ENCODE data around the gene TMEM121. TPM values are rescaled to one million over a fixed set of nuclear protein-coding genes. Genes with fewer than 3 reads are reported as not detected.
"Not testable (repeated sequence)": the region's sequence is repeated elsewhere in the genome, so short reads cannot be mapped to it uniquely, and the experiment has no call there.

Gene TMEM121
- total and polyA plus RNA-seq, 2 donors, result 2.1 to 2.8 TPM

DNA sequence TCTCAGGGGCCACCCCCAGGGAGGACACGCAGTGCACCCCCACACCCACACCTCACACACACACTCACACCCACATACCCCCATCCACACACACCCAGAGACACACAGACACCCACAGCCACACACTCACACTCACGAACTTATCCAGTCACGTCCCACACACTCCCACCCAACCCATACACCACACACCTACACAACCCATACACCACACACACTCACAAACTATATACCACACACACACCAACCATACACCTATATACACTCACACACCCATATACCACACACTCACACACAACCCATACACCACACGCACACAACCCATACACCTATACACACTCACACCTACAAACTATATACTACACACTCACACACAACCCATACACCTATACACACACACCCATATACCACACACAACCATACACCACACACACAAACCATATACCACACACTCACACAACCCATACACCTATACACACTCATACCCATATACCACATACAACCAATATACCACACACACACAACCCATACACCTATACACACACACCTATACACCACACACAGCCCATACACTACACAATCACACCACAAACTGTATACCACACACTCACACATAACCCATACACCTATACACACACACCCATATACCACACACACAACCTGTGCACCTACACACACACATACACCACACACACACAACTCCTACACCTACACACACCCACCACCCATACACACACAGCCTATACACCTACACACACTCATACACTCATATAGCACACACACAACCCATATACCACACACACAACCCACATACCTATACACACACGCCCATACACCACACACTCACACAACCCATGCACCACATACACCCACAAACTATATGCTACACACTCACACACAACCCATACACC is 42.7 kb downstream of the TMEM121 start:
- DNase-seq (ENCODE audit: low read depth in 6 of 9, low spot score in 9 of 9), result no peak
- Histone ChIP-seq H3K9me3 (ENCODE audit: control insufficient read depth in 2 of 2, insufficient read depth in 1 of 2, low read length in 1 of 2) (no peaks in the 10 kb centered on the region), H3K27me3 (ENCODE audit: control insufficient read depth in 2 of 2, insufficient read depth in 1 of 2, low read length in 1 of 2) (no peaks in the 10 kb centered on the region), H3K36me3 (ENCODE audit: control insufficient read depth in 2 of 2, insufficient read depth in 2 of 2, low read length in 1 of 2) (no peaks in the 10 kb centered on the region), H3K27ac (ENCODE audit: low read depth in 1 of 2, low read length in 1 of 2) (peak overlapping the region in 1 of 2 donors; percentile 43), H3K4me1 (ENCODE audit: control insufficient read depth in 2 of 2, insufficient read depth in 2 of 2, low read length in 2 of 2) (no peaks in the 10 kb centered on the region), H3K4me3 (ENCODE audit: low read length in 2 of 2) (no peak overlapping the region)
- 91% methylated on average over 5 of the region's 5 CpGs for WGBS

DNA sequence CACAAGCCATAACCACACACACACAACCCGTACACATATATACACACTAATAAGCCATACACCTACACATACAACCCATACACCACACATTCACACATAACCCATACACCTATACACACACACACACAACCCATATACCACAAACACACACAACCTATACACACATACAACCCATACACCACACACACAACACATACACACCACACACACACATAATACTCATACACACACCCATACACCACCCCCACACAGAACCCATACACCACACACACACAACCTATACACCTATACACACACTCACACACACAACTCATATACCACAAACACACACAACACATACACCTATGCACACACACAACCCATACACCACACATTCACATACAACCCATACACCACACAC is 44.1 kb downstream of the TMEM121 start:
- Histone ChIP-seq H3K27ac (ENCODE audit: low read depth in 1 of 2, low read length in 1 of 2) (no peak overlapping the region), H3K4me3 (ENCODE audit: low read length in 2 of 2) (no peak overlapping the region), H3K9me3 (ENCODE audit: control insufficient read depth in 2 of 2, insufficient read depth in 1 of 2, low read length in 1 of 2) (no peaks in the 10 kb centered on the region), H3K27me3 (ENCODE audit: control insufficient read depth in 2 of 2, insufficient read depth in 1 of 2, low read length in 1 of 2) (no peaks in the 10 kb centered on the region), H3K4me1 (ENCODE audit: control insufficient read depth in 2 of 2, insufficient read depth in 2 of 2, low read length in 2 of 2) (no peaks in the 10 kb centered on the region), H3K36me3 (ENCODE audit: control insufficient read depth in 2 of 2, insufficient read depth in 2 of 2, low read length in 1 of 2) (no peaks in the 10 kb centered on the region)
- WGBS, result 94% methylated on average over 1 of the region's 1 CpG
- DNase-seq (ENCODE audit: low read depth in 6 of 9, low spot score in 9 of 9), result no peak

DNA sequence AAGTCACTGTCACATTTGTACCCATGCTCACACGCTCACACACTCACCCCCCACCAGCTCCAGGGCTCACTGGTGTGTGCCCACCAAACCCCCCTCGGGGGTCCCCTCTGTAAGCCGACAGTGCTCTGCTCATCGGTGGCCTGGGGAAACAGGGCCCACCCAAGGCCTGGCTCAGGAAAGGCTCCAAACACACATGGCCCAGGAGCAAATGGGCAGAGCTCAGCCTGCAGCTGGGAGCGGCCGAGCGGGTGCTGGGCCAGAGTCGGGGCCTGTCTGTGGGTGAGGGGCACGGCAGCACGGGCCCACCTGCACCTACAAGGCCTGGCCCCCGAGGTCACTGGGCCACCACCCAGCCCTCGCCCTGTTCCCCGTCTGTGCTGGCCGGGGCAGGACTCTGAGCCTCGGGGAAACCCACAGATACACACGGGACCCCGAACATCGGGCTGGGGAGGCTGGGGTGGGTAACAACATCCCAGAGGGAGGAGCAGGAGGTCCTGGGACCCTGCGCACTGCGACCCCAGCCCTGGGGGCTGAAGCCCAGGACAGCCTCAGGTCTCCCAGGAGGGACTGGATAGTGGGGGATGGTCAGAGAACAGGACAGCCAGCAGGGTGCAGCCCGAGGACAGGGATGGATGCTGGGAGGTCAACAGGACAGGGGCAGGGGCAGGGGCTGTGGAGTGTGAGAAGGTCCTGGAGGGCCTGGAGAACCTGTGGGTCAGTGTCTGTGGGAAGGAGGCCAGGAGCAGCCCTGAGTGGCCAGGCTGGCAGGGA is 45.0 kb downstream of the TMEM121 start:
- H3K9me3 ChIP-seq (ENCODE audit: control insufficient read depth in 2 of 2, insufficient read depth in 1 of 2, low read length in 1 of 2); H3K4me1 ChIP-seq (ENCODE audit: control insufficient read depth in 2 of 2, insufficient read depth in 2 of 2, low read length in 2 of 2); H3K27ac ChIP-seq (ENCODE audit: low read depth in 1 of 2, low read length in 1 of 2); H3K36me3 ChIP-seq (ENCODE audit: control insufficient read depth in 2 of 2, insufficient read depth in 2 of 2, low read length in 1 of 2); DNase-seq (ENCODE audit: low read depth in 6 of 9, low spot score in 9 of 9); H3K27me3 ChIP-seq (ENCODE audit: control insufficient read depth in 2 of 2, insufficient read depth in 1 of 2, low read length in 1 of 2); H3K4me3 ChIP-seq (ENCODE audit: low read length in 2 of 2): not testable (repeated sequence)
- 89% methylated on average over 21 of the region's 21 CpGs for WGBS

DNA sequence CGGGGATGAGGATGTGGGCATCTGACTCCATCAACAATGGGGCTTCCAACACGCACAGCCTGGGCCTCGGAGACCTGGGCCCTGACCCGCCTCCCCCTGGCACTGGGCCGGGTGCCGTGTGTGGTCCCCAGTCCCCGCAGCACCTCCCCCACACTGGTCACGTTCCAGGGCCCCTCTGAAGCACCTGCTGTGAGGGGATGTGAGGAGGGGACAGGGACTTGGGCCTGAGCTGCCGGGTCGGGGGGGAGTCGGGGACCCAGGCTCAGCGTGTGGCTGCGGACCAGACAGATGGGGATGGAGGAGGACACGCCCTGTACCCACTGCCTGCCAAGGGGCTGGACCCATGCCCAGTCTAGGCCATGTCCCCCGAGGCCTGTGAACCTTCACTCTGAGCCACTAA is 45.7 kb downstream of the TMEM121 start:
- 92% methylated on average over 6 of the region's 15 CpGs for WGBS
- H3K9me3 ChIP-seq (ENCODE audit: control insufficient read depth in 2 of 2, insufficient read depth in 1 of 2, low read length in 1 of 2); H3K27ac ChIP-seq (ENCODE audit: low read depth in 1 of 2, low read length in 1 of 2); H3K4me1 ChIP-seq (ENCODE audit: control insufficient read depth in 2 of 2, insufficient read depth in 2 of 2, low read length in 2 of 2); H3K27me3 ChIP-seq (ENCODE audit: control insufficient read depth in 2 of 2, insufficient read depth in 1 of 2, low read length in 1 of 2); H3K4me3 ChIP-seq (ENCODE audit: low read length in 2 of 2); DNase-seq (ENCODE audit: low read depth in 6 of 9, low spot score in 9 of 9); H3K36me3 ChIP-seq (ENCODE audit: control insufficient read depth in 2 of 2, insufficient read depth in 2 of 2, low read length in 1 of 2): not testable (repeated sequence)

DNA sequence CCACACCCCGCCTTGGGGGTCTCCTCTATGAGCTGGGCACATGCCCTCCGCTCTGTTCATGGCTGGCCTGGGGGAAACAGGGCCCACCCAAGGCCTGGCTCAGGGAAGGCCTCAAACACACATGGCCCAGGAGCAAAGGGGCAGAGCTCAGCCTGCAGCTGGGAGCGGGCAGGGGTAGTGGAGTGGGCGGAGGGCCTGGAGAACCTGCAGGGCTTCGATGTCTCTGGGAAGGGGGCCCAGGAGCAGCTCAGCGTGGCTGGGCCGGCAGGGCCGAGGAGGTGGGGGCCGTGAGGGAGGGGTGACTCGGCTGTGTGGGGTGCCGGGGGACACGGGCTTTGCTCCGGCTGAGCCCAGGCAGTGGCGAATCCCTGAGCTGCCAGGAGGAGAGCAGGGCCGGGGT is 47.5 kb downstream of the TMEM121 start:
- not testable (repeated sequence) for H3K27ac ChIP-seq (ENCODE audit: low read depth in 1 of 2, low read length in 1 of 2); DNase-seq (ENCODE audit: low read depth in 6 of 9, low spot score in 9 of 9); H3K4me1 ChIP-seq (ENCODE audit: control insufficient read depth in 2 of 2, insufficient read depth in 2 of 2, low read length in 2 of 2); H3K9me3 ChIP-seq (ENCODE audit: control insufficient read depth in 2 of 2, insufficient read depth in 1 of 2, low read length in 1 of 2); H3K4me3 ChIP-seq (ENCODE audit: low read length in 2 of 2); H3K36me3 ChIP-seq (ENCODE audit: control insufficient read depth in 2 of 2, insufficient read depth in 2 of 2, low read length in 1 of 2); H3K27me3 ChIP-seq (ENCODE audit: control insufficient read depth in 2 of 2, insufficient read depth in 1 of 2, low read length in 1 of 2)
- WGBS, result 97% methylated on average over 13 of the region's 15 CpGs

DNA sequence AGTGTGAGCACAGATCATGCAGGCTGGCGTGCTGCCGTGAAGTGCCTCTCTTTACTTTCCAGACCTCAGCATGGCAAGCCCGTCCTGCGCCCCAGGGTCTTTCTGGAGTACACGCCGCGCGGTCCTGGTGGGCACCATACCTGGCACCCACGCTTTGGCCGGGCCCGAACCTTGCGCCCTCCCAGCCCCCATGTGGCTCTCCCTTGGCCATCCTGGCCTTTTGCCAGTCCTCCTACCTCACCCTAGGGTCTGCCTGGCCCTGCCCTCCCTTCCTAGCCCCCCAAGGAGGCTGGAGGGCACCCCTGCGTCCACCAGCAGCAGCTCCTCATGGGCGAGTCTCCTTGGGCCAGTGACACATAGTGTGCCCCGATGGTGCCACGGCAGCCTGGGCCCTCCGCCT is 48.0 kb downstream of the TMEM121 start:
- not testable (repeated sequence) for H3K36me3 ChIP-seq (ENCODE audit: control insufficient read depth in 2 of 2, insufficient read depth in 2 of 2, low read length in 1 of 2); H3K27me3 ChIP-seq (ENCODE audit: control insufficient read depth in 2 of 2, insufficient read depth in 1 of 2, low read length in 1 of 2); H3K4me1 ChIP-seq (ENCODE audit: control insufficient read depth in 2 of 2, insufficient read depth in 2 of 2, low read length in 2 of 2); H3K9me3 ChIP-seq (ENCODE audit: control insufficient read depth in 2 of 2, insufficient read depth in 1 of 2, low read length in 1 of 2); H3K27ac ChIP-seq (ENCODE audit: low read depth in 1 of 2, low read length in 1 of 2); H3K4me3 ChIP-seq (ENCODE audit: low read length in 2 of 2); DNase-seq (ENCODE audit: low read depth in 6 of 9, low spot score in 9 of 9)
- WGBS, result 98% methylated on average over 6 of the region's 17 CpGs

DNA sequence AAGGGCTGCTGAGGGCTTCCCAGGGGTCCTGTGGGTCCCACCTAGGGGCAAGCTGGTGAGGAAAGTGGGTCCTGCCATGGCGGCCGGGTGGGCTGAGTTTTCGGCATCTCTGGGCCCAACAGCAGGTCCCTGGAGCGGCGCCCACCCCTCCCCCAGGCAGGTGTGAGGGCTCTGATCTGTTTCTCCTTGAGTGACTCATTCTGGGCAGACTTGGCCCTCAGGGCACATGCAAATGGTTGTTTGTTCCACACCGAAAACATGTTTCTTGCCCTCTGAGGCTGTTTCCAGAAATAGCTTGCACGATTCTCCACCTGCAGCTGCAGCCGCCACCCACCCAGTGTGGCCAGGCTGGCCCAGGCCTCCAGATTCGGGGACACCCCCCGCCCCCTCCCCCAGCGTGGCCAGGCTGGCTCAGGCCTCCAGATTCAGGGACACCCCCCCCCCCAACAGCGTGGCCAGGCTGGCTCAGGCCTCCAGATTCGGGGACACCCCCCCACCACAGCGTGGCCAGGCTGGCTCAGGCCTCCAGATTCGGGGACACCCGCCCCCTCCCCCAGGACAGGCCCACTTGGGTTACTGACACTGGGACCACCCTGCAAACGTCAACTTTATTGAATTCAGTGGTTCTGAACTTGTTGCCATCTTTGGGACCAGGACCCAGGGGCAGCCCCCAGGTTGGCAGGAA is 48.8 kb downstream of the TMEM121 start:
- DNase-seq (ENCODE audit: low read depth in 6 of 9, low spot score in 9 of 9); H3K27me3 ChIP-seq (ENCODE audit: control insufficient read depth in 2 of 2, insufficient read depth in 1 of 2, low read length in 1 of 2); H3K36me3 ChIP-seq (ENCODE audit: control insufficient read depth in 2 of 2, insufficient read depth in 2 of 2, low read length in 1 of 2); H3K4me1 ChIP-seq (ENCODE audit: control insufficient read depth in 2 of 2, insufficient read depth in 2 of 2, low read length in 2 of 2); H3K9me3 ChIP-seq (ENCODE audit: control insufficient read depth in 2 of 2, insufficient read depth in 1 of 2, low read length in 1 of 2); H3K4me3 ChIP-seq (ENCODE audit: low read length in 2 of 2); H3K27ac ChIP-seq (ENCODE audit: low read depth in 1 of 2, low read length in 1 of 2): not testable (repeated sequence)
- WGBS, result 91% methylated on average over 8 of the region's 17 CpGs

DNA sequence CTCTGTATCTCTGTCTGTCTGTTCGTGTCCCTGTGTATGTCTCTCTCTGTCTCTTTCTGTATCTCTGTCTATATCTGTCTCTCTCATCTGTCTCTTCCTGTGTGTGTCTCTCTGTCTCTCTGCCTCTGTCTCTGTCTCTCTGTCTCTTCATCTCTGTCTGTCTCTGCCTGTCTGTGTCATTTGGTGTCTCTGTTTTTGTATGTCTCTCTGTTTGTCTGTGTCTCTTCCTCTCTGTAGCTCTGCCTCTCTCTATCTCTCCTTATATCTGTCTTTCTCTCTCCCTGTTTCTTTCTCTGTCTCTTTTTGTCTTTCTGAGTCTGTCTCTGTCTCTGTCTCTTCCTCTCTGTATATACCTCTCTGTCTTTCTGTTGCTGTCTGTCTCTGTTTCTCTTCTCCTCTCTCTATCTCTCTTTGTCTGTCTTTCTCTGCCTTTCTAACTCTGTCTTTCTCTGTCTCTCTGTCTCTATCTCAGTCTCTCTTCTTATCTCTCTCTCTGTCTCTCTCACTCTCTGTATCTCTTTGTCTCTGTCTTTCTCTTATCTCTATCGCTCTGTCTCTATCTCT is 50.2 kb downstream of the TMEM121 start:
- WGBS, result 94% methylated on average over 2 of the region's 2 CpGs

More for the DNA sequence above, 50.2 kb downstream of the TMEM121 start:
- Histone ChIP-seq H3K27ac (ENCODE audit: low read depth in 1 of 2, low read length in 1 of 2) (no peak overlapping the region), H3K27me3 (ENCODE audit: control insufficient read depth in 2 of 2, insufficient read depth in 1 of 2, low read length in 1 of 2) (no peaks in the 10 kb centered on the region), H3K9me3 (ENCODE audit: control insufficient read depth in 2 of 2, insufficient read depth in 1 of 2, low read length in 1 of 2) (peaks cover 0 to 3% of the 10 kb centered on the region in 2 donors), H3K36me3 (ENCODE audit: control insufficient read depth in 2 of 2, insufficient read depth in 2 of 2, low read length in 1 of 2) (no peaks in the 10 kb centered on the region), H3K4me3 (ENCODE audit: low read length in 2 of 2) (no peak overlapping the region), H3K4me1 (ENCODE audit: control insufficient read depth in 2 of 2, insufficient read depth in 2 of 2, low read length in 2 of 2) (no peaks in the 10 kb centered on the region)
- DNase-seq (ENCODE audit: low read depth in 6 of 9, low spot score in 9 of 9), result no peak

All from thymus (tissue), 11 donors.